Osteocyte (in vitro differentiated cells): ENCODE results near the gene KREMEN1. TPM values are rescaled to one million over a fixed set of nuclear protein-coding genes. Genes with fewer than 3 reads are reported as not detected.

Experiments
- DNase-seq: peaks from one replicate; pipeline ENCODE4 v3.0.0; 2021; ENCODE audit warnings: mixed read lengths; ENCODE audit not compliant: unreplicated experiment; ENCODE audit errors: extremely low spot score
- H3K27ac Mint-ChIP-seq: one replicate; pipeline ENCODE4 v1.8.0; 2021; ENCODE audit warnings: mild to moderate bottlenecking, mixed read lengths; ENCODE audit not compliant: unreplicated experiment
- H3K27me3 Mint-ChIP-seq: one replicate; pipeline ENCODE4 v1.8.0; 2021; ENCODE audit warnings: mixed read lengths; ENCODE audit not compliant: unreplicated experiment
- H3K36me3 Mint-ChIP-seq: one replicate; pipeline ENCODE4 v1.8.0; 2021; ENCODE audit warnings: mixed read lengths; ENCODE audit not compliant: unreplicated experiment
- H3K4me1 Mint-ChIP-seq: one replicate; pipeline ENCODE4 v1.8.0; 2021; ENCODE audit warnings: mixed read lengths; ENCODE audit not compliant: unreplicated experiment
- H3K4me3 Mint-ChIP-seq: one replicate; pipeline ENCODE4 v1.8.0; 2021; ENCODE audit warnings: mild to moderate bottlenecking, moderate library complexity, mixed read lengths; ENCODE audit not compliant: unreplicated experiment
- H3K9me3 Mint-ChIP-seq: one replicate; pipeline ENCODE4 v1.8.0; 2021; ENCODE audit warnings: mixed read lengths; ENCODE audit not compliant: unreplicated experiment
- CTCF ChIP-seq: fragments of 200-600 bp; sonication (generic); IDR thresholded peaks from 2 replicates; pipeline ENCODE4 v1.5.0; 2021; ENCODE audit warnings: antibody characterized with exemption, mild to moderate bottlenecking, moderate library complexity
- total RNA-seq: library from RNA; stranded (reverse); gene quantifications from 2 replicates; pipeline ENCODE4 v1.2.1, GENCODE V29; 2021

KREMEN1 gene
- total RNA-seq, 1 donor from 2014 or later: 2.9 TPM

DNA sequence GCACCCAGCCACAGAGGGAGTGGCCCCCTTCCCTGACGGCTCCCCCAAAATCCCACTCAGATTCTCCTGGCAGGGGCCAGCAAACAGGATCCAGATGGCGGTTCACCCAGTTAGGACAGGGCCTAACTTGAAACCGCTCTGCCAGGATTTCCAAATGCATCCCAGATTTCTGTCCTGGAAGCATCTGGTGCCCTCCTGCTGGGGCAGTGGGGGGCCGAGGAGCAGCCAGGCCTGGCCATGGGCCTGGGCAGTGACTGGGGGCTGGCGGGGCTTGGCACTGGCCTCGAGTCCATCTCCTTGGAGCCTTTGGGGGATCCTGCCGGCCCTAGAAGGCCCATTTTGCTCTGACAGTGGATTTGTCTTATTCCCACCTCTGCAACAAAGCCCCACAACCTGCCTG is 115.0 kb downstream of the KREMEN1 start:
- peaks cover 13% of the 10 kb centered on the region for H3K27me3 Mint-ChIP-seq
- no peak overlapping the region for H3K27ac Mint-ChIP-seq
- no peak for TF ChIP-seq CTCF
- no peak for DNase-seq
- no peaks in the 10 kb centered on the region for H3K9me3 Mint-ChIP-seq
- no peak overlapping the region for H3K4me3 Mint-ChIP-seq
- no peaks in the 10 kb centered on the region for H3K36me3 Mint-ChIP-seq
- H3K4me1 Mint-ChIP-seq: peaks cover 3% of the 10 kb centered on the region

DNA sequence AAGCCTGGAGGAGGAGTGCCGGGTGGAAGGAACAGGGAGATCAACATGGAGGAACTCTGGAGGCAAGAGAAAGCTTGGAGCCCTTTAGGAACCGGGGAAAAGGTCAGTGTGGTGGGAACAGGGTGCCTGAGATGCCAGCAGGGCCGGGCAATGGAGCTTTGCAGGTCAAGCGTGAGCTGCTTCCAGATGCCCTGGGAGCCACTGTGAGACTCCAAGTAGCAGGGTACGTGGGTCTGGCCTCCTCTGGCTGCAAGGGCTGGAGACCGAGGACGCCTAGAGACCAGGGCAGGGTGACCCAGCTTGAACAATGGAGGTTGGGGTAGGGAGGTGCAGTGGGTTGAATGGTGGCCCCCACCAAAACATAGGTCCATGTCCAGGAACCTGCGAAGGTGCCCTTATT is 117.2 kb downstream of the KREMEN1 start:
- Mint-ChIP-seq H3K4me1 (peaks cover 3% of the 10 kb centered on the region), H3K4me3 (no peak overlapping the region), H3K27ac (no peak overlapping the region), H3K9me3 (no peaks in the 10 kb centered on the region), H3K27me3 (peaks cover 13% of the 10 kb centered on the region), H3K36me3 (no peaks in the 10 kb centered on the region)
- no peak for DNase-seq
- no peak for TF ChIP-seq CTCF

GRCh38 chr22:29190918-29191317 is 118.1 kb downstream of the KREMEN1 start:
- DNase-seq: no peak
- H3K9me3 Mint-ChIP-seq: no peaks in the 10 kb centered on the region
- H3K4me1 Mint-ChIP-seq: peaks cover 3% of the 10 kb centered on the region
- no peak overlapping the region for H3K27ac Mint-ChIP-seq
- H3K4me3 Mint-ChIP-seq: no peak overlapping the region
- H3K27me3 Mint-ChIP-seq: peaks cover 13% of the 10 kb centered on the region
- no peak for TF ChIP-seq CTCF
- no peaks in the 10 kb centered on the region for H3K36me3 Mint-ChIP-seq

DNA sequence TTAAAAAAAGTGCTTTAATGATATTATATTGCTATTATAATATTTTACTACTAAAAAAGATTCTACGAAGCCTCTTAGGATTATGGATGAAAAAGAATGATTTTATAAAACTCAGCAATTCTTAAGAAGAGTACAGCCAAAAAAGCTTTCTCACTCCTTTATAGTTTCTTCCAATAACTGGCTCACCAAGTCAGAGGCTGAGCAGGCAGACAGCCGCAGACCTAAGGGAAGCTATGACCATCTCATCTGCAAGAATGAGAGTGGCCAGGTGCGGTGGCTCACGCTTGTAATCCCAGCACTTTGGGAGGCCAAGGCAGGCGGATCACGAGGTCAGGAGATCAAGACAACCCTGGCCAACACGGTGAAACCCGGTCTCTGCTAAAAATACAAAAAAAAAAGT is 120.2 kb downstream of the KREMEN1 start:
- H3K27me3 Mint-ChIP-seq: peaks cover 18% of the 10 kb centered on the region
- no peaks in the 10 kb centered on the region for H3K9me3 Mint-ChIP-seq
- H3K4me1 Mint-ChIP-seq: peaks cover 3% of the 10 kb centered on the region
- no peak for TF ChIP-seq CTCF
- H3K4me3 Mint-ChIP-seq: no peak overlapping the region
- no peak overlapping the region for H3K27ac Mint-ChIP-seq
- no peak for DNase-seq
- H3K36me3 Mint-ChIP-seq: no peaks in the 10 kb centered on the region

DNA sequence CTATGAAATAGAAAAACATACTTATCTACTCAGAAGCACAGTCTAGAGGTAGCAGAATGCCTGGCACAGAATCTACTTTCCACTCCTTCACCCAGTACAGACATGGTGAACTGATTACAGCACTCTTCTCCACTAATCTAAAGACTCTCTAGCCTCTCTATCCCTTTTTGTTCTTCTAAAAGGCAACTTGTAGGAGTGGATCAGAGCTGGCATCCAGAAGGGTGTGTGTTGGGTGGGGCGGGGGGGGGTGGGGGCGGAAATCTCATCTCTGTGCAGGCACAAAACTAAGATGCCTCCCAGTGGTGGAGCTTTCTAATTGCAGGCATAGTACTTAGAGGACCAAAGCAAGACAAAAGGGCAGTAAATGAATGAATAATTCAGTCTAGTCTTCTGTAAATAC is 121.3 kb downstream of the KREMEN1 start:
- Mint-ChIP-seq H3K27me3 (peaks cover 19% of the 10 kb centered on the region), H3K27ac (no peak overlapping the region), H3K9me3 (no peaks in the 10 kb centered on the region), H3K4me3 (no peak overlapping the region), H3K36me3 (no peaks in the 10 kb centered on the region), H3K4me1 (no peaks in the 10 kb centered on the region)
- no peak for DNase-seq
- no peak for TF ChIP-seq CTCF
